PC-3 (cell line): ENCODE measurements around the gene IPCEF1. TPM values are rescaled to one million over a fixed set of nuclear protein-coding genes. Genes with fewer than 3 reads are reported as not detected.
A peak's percentile ranks its signal among the peaks of the same experiment; 100 is the strongest.

Source experiments
- ATAC-seq: fragments of 200-7000 bp; cut with Tn5 transposase; 2 replicates; pipeline ENCODE4 v1.9.1; 2020; ENCODE audit warnings: mild to moderate bottlenecking, moderate library complexity
- BruUV-seq: library from RNA; stranded (reverse); fragments of 400-500 nt; replicated peaks from 2 replicates; lab custom pipeline; 2021; lab: Mats Ljungman, UMichigan
- CTCF ChIA-PET: fragments of 300-600 bp; sonication (Branson Sonifier 250); formaldehyde crosslinking; loops from one replicate; lab custom pipeline; 2022; ENCODE audit warnings: antibody characterized with exemption; lab: Charles Lee
- POLR2A ChIA-PET: fragments of 300-600 bp; sonication (Branson Sonifier 250); formaldehyde crosslinking; loops from one replicate; lab custom pipeline; 2022; ENCODE audit warnings: antibody characterized with exemption; ENCODE audit not compliant: unreplicated experiment; lab: Charles Lee
- DNase-seq: peaks from one replicate; pipeline ENCODE4 v3.0.0-alpha.2; 2015
- H2AFZ ChIP-seq: fragments of 300-600 bp; sonication (generic); 2 replicates; pipeline ENCODE4 v1.6.0; 2016; ENCODE audit warnings: antibody characterized with exemption, low read length
- H3F3A ChIP-seq: fragments of 300-600 bp; sonication (generic); one replicate; pipeline ENCODE4 v1.6.0; 2017; ENCODE audit warnings: antibody characterized with exemption, low read length, control low read depth, mild to moderate bottlenecking; ENCODE audit not compliant: unreplicated experiment
- H3K27ac ChIP-seq: fragments of 300-600 bp; sonication (generic); 2 replicates; pipeline ENCODE4 v1.5.1; 2016; ENCODE audit warnings: mild to moderate bottlenecking, low read length
- H3K27me3 ChIP-seq: fragments of 300-600 bp; sonication (generic); 2 replicates; pipeline ENCODE4 v1.6.1; 2016; ENCODE audit warnings: low read length, mixed read lengths
- H3K36me3 ChIP-seq: fragments of 300-600 bp; sonication (generic); 2 replicates; pipeline ENCODE4 v1.6.1; 2016; ENCODE audit warnings: low read depth, mixed run types, low read length, mixed read lengths
- H3K4me1 ChIP-seq: fragments of 300-600 bp; sonication (generic); 2 replicates; pipeline ENCODE4 v1.5.1; 2016; ENCODE audit warnings: low read length; ENCODE audit not compliant: insufficient read depth
- H3K4me2 ChIP-seq: fragments of 300-600 bp; sonication (generic); 2 replicates; pipeline ENCODE4 v1.6.0; 2016; ENCODE audit warnings: low read length
- H3K4me3 ChIP-seq: fragments of 300-600 bp; sonication (generic); 2 replicates; pipeline ENCODE4 v1.5.1; 2016; ENCODE audit warnings: mild to moderate bottlenecking, low read length, mixed read lengths
- H3K79me2 ChIP-seq: fragments of 300-600 bp; sonication (generic); 2 replicates; pipeline ENCODE4 v1.6.1; 2017; ENCODE audit warnings: low read length, mixed read lengths
- H3K9ac ChIP-seq: fragments of 300-600 bp; sonication (generic); 2 replicates; pipeline ENCODE4 v1.6.0; 2016; ENCODE audit warnings: mild to moderate bottlenecking, low read length
- H3K9me2 ChIP-seq: fragments of 300-600 bp; sonication (generic); replicated peaks from 2 replicates; pipeline ENCODE4 v1.6.1; 2016; ENCODE audit warnings: mixed run types, low read length, mixed read lengths
- H3K9me3 ChIP-seq: fragments of 300-600 bp; sonication (generic); 2 replicates; pipeline ENCODE4 v1.6.1; 2016; ENCODE audit warnings: low read length, mixed read lengths
- H4K20me1 ChIP-seq: fragments of 300-600 bp; sonication (generic); 2 replicates; pipeline ENCODE4 v1.6.1; 2016; ENCODE audit warnings: low read length, mixed read lengths
- CTCF ChIP-seq: fragments of 300-600 bp; sonication (generic); conservative IDR thresholded peaks from 2 replicates; pipeline ENCODE4 v1.5.1; 2017; ENCODE audit warnings: antibody characterized with exemption, low read depth, mild to moderate bottlenecking, low read length
- EZH2 ChIP-seq: fragments of 300-600 bp; sonication (generic); IDR thresholded peaks from one replicate; pipeline ENCODE4 v1.6.1; 2017; ENCODE audit warnings: antibody characterized with exemption, mild to moderate bottlenecking, low read length; ENCODE audit not compliant: unreplicated experiment
- EZH2phosphoT487 ChIP-seq: fragments of 300-600 bp; sonication (generic); IDR thresholded peaks from 2 replicates; pipeline ENCODE4 v1.6.1; 2018; ENCODE audit warnings: mild to moderate bottlenecking, antibody characterized with exemption, low read length, borderline replicate concordance
- intact Hi-C: fragments of 100-400 bp; cut with micrococcal nuclease; formaldehyde crosslinking; loops from 2 replicates; pipeline ENCODE4 v1.9.0; 2023
- total RNA-seq: library from RNA; depleted of rRNA; stranded (reverse); fragments of >200 nt; gene quantifications from 2 replicates; pipeline ENCODE4 v1.2.3, GENCODE V29; 2014

IPCEF1 gene
- total RNA-seq, 1 experiment from 2014 or later, result 0.29 TPM

DNA sequence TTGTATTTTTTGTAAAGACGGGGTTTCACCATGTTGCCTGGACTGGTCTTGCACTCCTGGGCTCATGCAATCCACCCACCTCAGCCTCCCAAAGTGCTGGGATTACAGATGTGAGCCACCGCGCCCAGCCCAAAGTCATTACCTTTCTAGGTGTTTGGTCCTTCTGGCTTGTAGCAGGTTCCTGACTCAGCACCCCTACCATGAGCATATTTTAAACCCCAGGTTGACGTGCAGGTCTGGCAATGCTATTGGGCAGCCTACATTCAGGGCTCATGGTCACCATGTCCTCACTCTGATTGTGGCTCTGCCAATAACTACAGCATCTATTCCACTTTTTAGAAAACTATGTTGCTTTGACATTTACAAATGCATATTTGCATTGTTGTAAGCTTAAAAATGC, 59.4 kb downstream of the IPCEF1 start:
- no peaks in the 10 kb centered on the region for H3K27me3 ChIP-seq
- H4K20me1 ChIP-seq, result no peaks in the 10 kb centered on the region
- no peaks in the 10 kb centered on the region for H3K79me2 ChIP-seq
- no peaks in the 10 kb centered on the region for H3K36me3 ChIP-seq
- ATAC-seq (no peak), DNase-seq (no peak)
- CTCF ChIA-PET, result no interaction called here
- no TSS peak for BruUV-seq
- peaks cover 59% of the 10 kb centered on the region for H3K4me1 ChIP-seq
- no peak overlapping the region for H2AFZ ChIP-seq
- H3K9ac ChIP-seq, result no peak overlapping the region
- no peaks in the 10 kb centered on the region for H3K9me3 ChIP-seq
- no peak overlapping the region for H3K27ac ChIP-seq
- H3K9me2 ChIP-seq, result no peaks in the 10 kb centered on the region
- TF ChIP-seq CTCF (no peak), EZH2 (no peak), EZH2phosphoT487 (no peak)
- no peak overlapping the region for H3K4me3 ChIP-seq
- peaks cover 12% of the 10 kb centered on the region for H3F3A ChIP-seq
- POLR2A ChIA-PET, result no interaction called here
- H3K4me2 ChIP-seq, result no peak overlapping the region
- intact Hi-C loops, result no loop called here

DNA sequence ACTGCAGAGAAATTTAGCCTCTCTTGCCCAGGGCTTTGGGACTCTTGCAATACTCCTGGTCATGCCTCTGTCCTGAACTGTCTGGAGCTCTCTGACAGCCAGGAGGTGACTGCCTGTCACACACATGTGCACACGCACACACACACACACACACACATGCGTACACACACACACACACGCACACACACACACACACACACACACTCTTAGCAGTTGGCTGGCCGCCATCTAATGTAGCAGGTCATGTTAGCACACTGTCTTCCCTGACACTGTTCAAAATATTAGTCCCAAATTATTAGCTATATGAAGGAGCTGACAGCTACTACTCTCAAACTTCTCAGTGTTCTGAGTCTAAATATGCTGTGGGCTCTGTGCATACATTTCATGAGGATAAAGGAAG, 60.9 kb downstream of the IPCEF1 start:
- H3K27me3 ChIP-seq, result no peaks in the 10 kb centered on the region
- no peak for DNase-seq
- no peak for ATAC-seq
- H4K20me1 ChIP-seq, result no peaks in the 10 kb centered on the region
- no peaks in the 10 kb centered on the region for H3K9me2 ChIP-seq
- POLR2A ChIA-PET, result interaction anchor here (0.5 kb wide), 1 partner anchor 206 kb away, joined by 3 read pairs; no protein-coding TSS in a partner anchor
- no peaks in the 10 kb centered on the region for H3K9me3 ChIP-seq
- H3K4me2 ChIP-seq, result no peak overlapping the region
- BruUV-seq, result no TSS peak
- no peak overlapping the region for H3K27ac ChIP-seq
- H3K36me3 ChIP-seq, result no peaks in the 10 kb centered on the region
- intact Hi-C loops, result no loop called here
- no peaks in the 10 kb centered on the region for H3K79me2 ChIP-seq
- H3K4me3 ChIP-seq, result no peak overlapping the region
- peaks cover 50% of the 10 kb centered on the region for H3K4me1 ChIP-seq
- TF ChIP-seq EZH2, result no peak
- no peak overlapping the region for H3K9ac ChIP-seq
- H3F3A ChIP-seq, result peaks cover 9% of the 10 kb centered on the region
- CTCF ChIA-PET, result interaction anchor here (0.7 kb wide), 1 partner anchor 162 kb away, joined by 4 read pairs; no protein-coding TSS in a partner anchor
- no peak overlapping the region for H2AFZ ChIP-seq

GRCh38 chr6:154292855-154293519, 63.6 kb downstream of the IPCEF1 start:
- POLR2A ChIA-PET, result no interaction called here
- intact Hi-C loops, result loop anchor here (1.0 kb wide), 2 partner anchors 26 to 77 kb away; no protein-coding TSS in a partner anchor
- H3K4me2 ChIP-seq, result peak overlapping the region; percentile 81
- DNase-seq (peak; percentile 88), ATAC-seq (peak; percentile 84)
- BruUV-seq, result no TSS peak
- H3K9me3 ChIP-seq, result no peaks in the 10 kb centered on the region
- peak overlapping the region; percentile 47 for H3K4me3 ChIP-seq
- no peaks in the 10 kb centered on the region for H3K36me3 ChIP-seq
- TF ChIP-seq EZH2phosphoT487, result no peak
- TF ChIP-seq EZH2, result no peak
- no peak for TF ChIP-seq CTCF
- peak overlapping the region; percentile 35; the same call in 1 of the 2 replicates for H2AFZ ChIP-seq
- no peaks in the 10 kb centered on the region for H3K79me2 ChIP-seq
- CTCF ChIA-PET, result interaction anchor here (0.6 kb wide), 1 partner anchor 16 kb away, joined by 3 read pairs; no protein-coding TSS in a partner anchor
- no peaks in the 10 kb centered on the region for H4K20me1 ChIP-seq
- H3K9ac ChIP-seq, result peak overlapping the region; percentile 50
- H3K27ac ChIP-seq, result peak overlapping the region; percentile 91
- peaks cover 9% of the 10 kb centered on the region for H3F3A ChIP-seq
- no peaks in the 10 kb centered on the region for H3K27me3 ChIP-seq
- H3K4me1 ChIP-seq, result peaks cover 42% of the 10 kb centered on the region
- H3K9me2 ChIP-seq, result no peaks in the 10 kb centered on the region
